Activated naive CD4-positive, alpha-beta T cell treated with anti-CD3 and anti-CD28 coated beads, Interleukin-2, amount 50 U/mL, for 72 hours (primary cell): ENCODE measurements around the gene SATB1. TPM values are rescaled to one million over a fixed set of nuclear protein-coding genes. Genes with fewer than 3 reads are reported as not detected.
"Not testable (repeated sequence)": the region's sequence is repeated elsewhere in the genome, so short reads cannot be mapped to it uniquely, and the experiment has no call there.

Experiments
- ATAC-seq, 2 donors: fragments of 150-1000 bp; cut with Tn5 transposase; 2 replicates each; pipeline ENCODE4 v1.10.0; 2021; ENCODE audit warnings: mild to moderate bottlenecking in 2 of 2, moderate library complexity in 2 of 2
- DNase-seq, 2 donors: peaks; one replicate each; pipeline ENCODE4 v3.0.0; 2021 to 2022; ENCODE audit warnings: low spot score in 2 of 2
- H3K27ac Mint-ChIP-seq, 2 donors: one replicate each; pipeline ENCODE4 v1.8.0; 2022; ENCODE audit warnings: mild to moderate bottlenecking in 2 of 2, mixed read lengths in 2 of 2
- H3K36me3 Mint-ChIP-seq, 2 donors: one replicate each; pipeline ENCODE4 v1.8.0; 2022; ENCODE audit warnings: mixed read lengths in 2 of 2
- H3K9me3 Mint-ChIP-seq, 2 donors: one replicate each; pipeline ENCODE4 v1.8.0; 2022; ENCODE audit warnings: mixed read lengths in 2 of 2
- total RNA-seq, 2 donors: library from RNA; stranded (reverse); gene quantifications; one replicate each; pipeline ENCODE4 v1.2.3, GENCODE V29; 2022

Gene SATB1
- 100 to 1,000 TPM; 279 to 444 TPM for total RNA-seq

- peak; percentile 33 to 36 for ATAC-seq
- H3K9me3 Mint-ChIP-seq, result no peaks in the 10 kb centered on the region
- DNase-seq, result peak; percentile 56 to 63
- peak within 1 kb of the TSS; percentile 96 to 97 for H3K27ac Mint-ChIP-seq
- H3K36me3 Mint-ChIP-seq, result peaks cover 35 to 72% of the 10 kb centered on the region in 2 donors
Observed at GRCh38 chr3:18424729-18425640, at the start of gene SATB1. Gene SATB1 (minus strand): TSS chr3:18425339. CDS start chr3:18420967, 4,372 bp downstream.

- Mint-ChIP-seq H3K9me3 (peaks cover 0 to 11% of the 10 kb centered on the region in 2 donors), H3K27ac (no peak overlapping the region), H3K36me3 (peaks cover 20 to 53% of the 10 kb centered on the region in 2 donors)
- ATAC-seq, result no peak
- no peak for DNase-seq
Observed at GRCh38 chr3:18474202-18474601, 49.1 kb upstream of the SATB1 start.

GRCh38 chr3:18469775-18470174 lies 44.6 kb upstream of the SATB1 start:
- Mint-ChIP-seq H3K36me3 (peaks cover 54 to 67% of the 10 kb centered on the region in 2 donors), H3K27ac (peak overlapping the region in 1 of 2 donors; percentile 13), H3K9me3 (peaks cover 4 to 18% of the 10 kb centered on the region in 2 donors)
- no peak for DNase-seq
- ATAC-seq, result no peak

- Mint-ChIP-seq H3K27ac (no peak overlapping the region), H3K36me3 (peaks cover 48 to 80% of the 10 kb centered on the region in 2 donors), H3K9me3 (peaks cover 8 to 13% of the 10 kb centered on the region in 2 donors)
- ATAC-seq, result no peak
- DNase-seq, result no peak
Observed at GRCh38 chr3:18466136-18466535, 41.0 kb upstream of the SATB1 start.

GRCh38 chr3:18454766-18455165 lies 29.6 kb upstream of the SATB1 start:
- no peak for DNase-seq
- ATAC-seq, result no peak
- Mint-ChIP-seq H3K27ac (no peak overlapping the region), H3K9me3 (peaks cover 7 to 24% of the 10 kb centered on the region in 2 donors), H3K36me3 (peaks cover 43 to 82% of the 10 kb centered on the region in 2 donors)

- ATAC-seq, H3K9me3 Mint-ChIP-seq, DNase-seq: not testable (repeated sequence)
- Mint-ChIP-seq H3K36me3 (peaks cover 68 to 88% of the 10 kb centered on the region in 2 donors), H3K27ac (peak overlapping the region in 1 of 2 donors; percentile 24)
Observed at GRCh38 chr3:18449618-18450017, 24.5 kb upstream of the SATB1 start.

- ATAC-seq, result no peak
- no peaks in the 10 kb centered on the region for H3K9me3 Mint-ChIP-seq
- H3K36me3 Mint-ChIP-seq, result peaks cover 73 to 87% of the 10 kb centered on the region in 2 donors
- H3K27ac Mint-ChIP-seq, result peak overlapping the region in 1 of 2 donors; percentile 97
- DNase-seq, result no peak
Observed at GRCh38 chr3:18447720-18448119, 22.6 kb upstream of the SATB1 start.

GRCh38 chr3:18446149-18446825 lies 21.1 kb upstream of the SATB1 start:
- peak overlapping the region; percentile 97 for H3K27ac Mint-ChIP-seq
- ATAC-seq (no peak), DNase-seq (no peak)
- H3K9me3 Mint-ChIP-seq, result no peaks in the 10 kb centered on the region
- H3K36me3 Mint-ChIP-seq, result peaks cover 70 to 86% of the 10 kb centered on the region in 2 donors

- peak; percentile 61 to 69 for DNase-seq
- peak overlapping the region; percentile 97 for H3K27ac Mint-ChIP-seq
- peak; percentile 51 to 69 for ATAC-seq
- no peaks in the 10 kb centered on the region for H3K9me3 Mint-ChIP-seq
- H3K36me3 Mint-ChIP-seq, result peaks cover 72 to 88% of the 10 kb centered on the region in 2 donors
Observed at GRCh38 chr3:18445401-18446148, 20.4 kb upstream of the SATB1 start.

- Mint-ChIP-seq H3K27ac (peak overlapping the region; percentile 97), H3K9me3 (no peaks in the 10 kb centered on the region), H3K36me3 (peaks cover 78 to 87% of the 10 kb centered on the region in 2 donors)
- ATAC-seq, result peak; percentile 60 to 79
- DNase-seq, result peak; percentile 77 to 78
Observed at GRCh38 chr3:18444595-18445400, 19.7 kb upstream of the SATB1 start.

GRCh38 chr3:18443665-18444594 lies 18.8 kb upstream of the SATB1 start:
- ATAC-seq, result no peak
- no peaks in the 10 kb centered on the region for H3K9me3 Mint-ChIP-seq

GRCh38 chr3:18442756-18443664 lies 17.9 kb upstream of the SATB1 start:
- Mint-ChIP-seq H3K27ac (peak overlapping the region; percentile 97), H3K9me3 (no peaks in the 10 kb centered on the region), H3K36me3 (peaks cover 72 to 82% of the 10 kb centered on the region in 2 donors)
- ATAC-seq (peak; percentile 36 to 42), DNase-seq (peak in 1 of 2 donors; percentile 46)

More at GRCh38 chr3:18443665-18444594, 18.8 kb upstream of the SATB1 start:
- peak overlapping the region; percentile 97 for H3K27ac Mint-ChIP-seq
- peak in 1 of 2 donors; percentile 67 for DNase-seq
- peaks cover 69 to 84% of the 10 kb centered on the region in 2 donors for H3K36me3 Mint-ChIP-seq

GRCh38 chr3:18441551-18441950 lies 16.4 kb upstream of the SATB1 start:
- ATAC-seq, result no peak
- peaks cover 63 to 76% of the 10 kb centered on the region in 2 donors for H3K36me3 Mint-ChIP-seq
- DNase-seq, result no peak
- no peaks in the 10 kb centered on the region for H3K9me3 Mint-ChIP-seq
- peak overlapping the region; percentile 85 to 86 for H3K27ac Mint-ChIP-seq
